OCI-LY7 (cell line): Measurements from ENCODE around the gene HPN.

ENCODE experiments used
- EZH2phosphoT487 ChIP-seq: fragments of 200-600 bp; sonication (generic); IDR thresholded peaks from 2 replicates; pipeline ENCODE4 v1.6.1; 2018; ENCODE audit warnings: low read depth, borderline replicate concordance, mild to moderate bottlenecking, mixed run types, antibody characterized with exemption, low read length, moderate library complexity, mixed read lengths
- TF ChIP-seq, protein P1 (sequence below): fragments of 200-600 bp; sonication (generic); conservative IDR thresholded peaks from 2 replicates; pipeline ENCODE4 v1.5.1; 2014; ENCODE audit warnings: mild to moderate bottlenecking, antibody characterized with exemption, low read length, moderate library complexity, mixed read lengths

DNA sequence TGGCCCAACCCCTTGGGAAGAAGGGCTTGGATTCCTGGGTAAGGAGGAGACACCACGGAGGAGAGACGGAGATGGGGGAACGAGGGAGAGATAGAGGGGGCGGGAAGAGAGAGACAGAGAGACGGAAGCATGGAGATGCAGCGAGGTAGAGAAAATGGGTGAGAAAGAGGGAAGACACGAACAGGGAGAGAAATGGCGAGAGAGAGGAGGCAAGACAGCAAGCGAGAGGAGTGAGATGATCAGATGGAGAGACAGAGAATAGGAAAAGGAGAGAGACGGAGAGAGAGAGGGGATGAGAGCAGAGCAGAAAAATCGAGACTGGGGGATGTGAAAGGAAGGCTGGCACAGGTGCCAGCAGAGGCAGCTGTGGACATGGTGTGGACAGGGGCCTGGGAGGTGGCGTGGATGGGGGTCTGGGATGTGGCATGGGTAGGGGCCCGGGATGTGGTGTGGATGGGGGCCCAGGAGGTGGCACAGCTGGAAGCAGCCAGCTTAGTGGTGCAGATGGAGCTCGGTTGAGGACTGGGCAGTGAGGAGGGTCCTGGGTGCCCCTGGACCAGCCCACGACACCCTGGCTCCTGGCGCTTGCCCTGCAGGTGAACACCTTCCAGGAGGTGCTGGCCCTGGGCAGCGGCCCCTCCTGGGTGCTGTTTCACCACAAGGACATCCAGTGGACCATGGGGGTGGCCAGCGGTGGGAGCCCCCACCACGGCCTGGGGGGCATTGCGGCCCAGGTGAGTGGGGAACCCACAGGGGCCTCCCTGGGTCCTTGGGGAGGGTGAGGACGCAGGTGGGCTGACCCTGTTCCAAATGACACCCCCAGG lies 33.9 kb downstream of the HPN start:
- TF ChIP-seq, protein P1, sequence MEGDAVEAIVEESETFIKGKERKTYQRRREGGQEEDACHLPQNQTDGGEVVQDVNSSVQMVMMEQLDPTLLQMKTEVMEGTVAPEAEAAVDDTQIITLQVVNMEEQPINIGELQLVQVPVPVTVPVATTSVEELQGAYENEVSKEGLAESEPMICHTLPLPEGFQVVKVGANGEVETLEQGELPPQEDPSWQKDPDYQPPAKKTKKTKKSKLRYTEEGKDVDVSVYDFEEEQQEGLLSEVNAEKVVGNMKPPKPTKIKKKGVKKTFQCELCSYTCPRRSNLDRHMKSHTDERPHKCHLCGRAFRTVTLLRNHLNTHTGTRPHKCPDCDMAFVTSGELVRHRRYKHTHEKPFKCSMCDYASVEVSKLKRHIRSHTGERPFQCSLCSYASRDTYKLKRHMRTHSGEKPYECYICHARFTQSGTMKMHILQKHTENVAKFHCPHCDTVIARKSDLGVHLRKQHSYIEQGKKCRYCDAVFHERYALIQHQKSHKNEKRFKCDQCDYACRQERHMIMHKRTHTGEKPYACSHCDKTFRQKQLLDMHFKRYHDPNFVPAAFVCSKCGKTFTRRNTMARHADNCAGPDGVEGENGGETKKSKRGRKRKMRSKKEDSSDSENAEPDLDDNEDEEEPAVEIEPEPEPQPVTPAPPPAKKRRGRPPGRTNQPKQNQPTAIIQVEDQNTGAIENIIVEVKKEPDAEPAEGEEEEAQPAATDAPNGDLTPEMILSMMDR, result no peak
- TF ChIP-seq EZH2phosphoT487, result no peak
